ENCODE measurements around the gene NPLOC4.

DNA sequence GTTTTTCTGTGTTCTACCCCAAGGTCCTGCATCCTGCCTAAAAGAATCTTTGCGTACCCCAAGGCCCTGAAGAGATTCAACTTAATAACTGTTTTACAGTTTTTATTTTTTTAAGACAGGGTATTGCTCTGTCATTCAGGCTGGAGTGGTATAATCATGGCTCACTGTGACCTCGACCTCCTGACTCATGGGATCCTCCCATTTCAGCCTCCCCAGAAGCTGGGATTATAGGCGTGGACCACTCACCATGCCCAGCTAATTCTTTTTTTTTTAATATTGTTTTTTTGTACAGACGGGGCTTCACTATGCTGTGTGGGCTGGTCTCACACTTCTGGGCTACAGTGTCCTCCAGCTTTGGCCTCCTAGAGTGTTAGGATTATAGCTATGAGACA, 75.4 kb downstream of the NPLOC4 start:
- TF ChIP-seq POLR2A (IDR thresholded peaks at IDR 0.05; ENCODE audit: low read depth, low read length) (no peak), POLR2AphosphoS5 (IDR thresholded peaks at IDR 0.05; ENCODE audit: low read depth, low read length) (no peak), TAF1 (IDR thresholded peaks at IDR 0.05; ENCODE audit: borderline replicate concordance, low read depth, low read length) (no peak)
